Astrocyte of the cerebellum (primary cell): ENCODE measurements around the gene DGCR8.

Source experiments
- DNase-seq: peaks from one replicate; pipeline ENCODE4 v3.0.0-alpha.2; 2011; ENCODE audit warnings: low read depth
- H3K4me3 ChIP-seq: 2 replicates; pipeline ENCODE4 v1.5.1; 2011; ENCODE audit warnings: mild to moderate bottlenecking, low read depth, low read length, moderate library complexity
- CTCF ChIP-seq: IDR thresholded peaks from 2 replicates; pipeline ENCODE4 v1.5.1; 2012; ENCODE audit warnings: low read length, low read depth, moderate library complexity, mild to moderate bottlenecking; ENCODE audit errors: missing control alignments
- in situ Hi-C: cut with HindIII; loops from 2 replicates; pipeline ENCODE4 v1.10.0; 2017; ENCODE audit warnings: low sequenced_read_pairs

Gene DGCR8

GRCh38 chr22:20080776-20081654 lies 974 bp downstream of the DGCR8 start:
- no peak for DNase-seq
- TF ChIP-seq CTCF, result no peak
- in situ Hi-C loops, result no loop called here
- peak overlapping the region; percentile 84 for H3K4me3 ChIP-seq

- no peak for TF ChIP-seq CTCF
- in situ Hi-C loops, result no loop called here
- no peak overlapping the region for H3K4me3 ChIP-seq
- no peak for DNase-seq
These were observed 3.3 kb downstream of the DGCR8 start for GRCh38 chr22:20083157-20083890.

GRCh38 chr22:20083891-20084546 lies 4.0 kb downstream of the DGCR8 start:
- no peak for TF ChIP-seq CTCF
- no peak overlapping the region for H3K4me3 ChIP-seq
- in situ Hi-C loops, result no loop called here
- DNase-seq, result no peak

- in situ Hi-C loops, result no loop called here
- peak; percentile 32 for TF ChIP-seq CTCF
- no peak overlapping the region for H3K4me3 ChIP-seq
- no peak for DNase-seq
These were observed 4.7 kb downstream of the DGCR8 start for GRCh38 chr22:20084547-20085413.

- TF ChIP-seq CTCF, result no peak
- DNase-seq, result no peak
- in situ Hi-C loops, result no loop called here
- no peak overlapping the region for H3K4me3 ChIP-seq
These were observed 5.6 kb downstream of the DGCR8 start for GRCh38 chr22:20085651-20086050.
